PC-9 (cell line): ENCODE data around the gene SHC2.

ENCODE experiments used
- CTCF ChIP-seq: fragments of 200-600 bp; sonication (generic); conservative IDR thresholded peaks from 2 replicates; pipeline ENCODE4 v1.6.1; 2017; ENCODE audit warnings: mixed run types, antibody characterized with exemption, mild to moderate bottlenecking, moderate library complexity
- EZH2 ChIP-seq: fragments of 200-600 bp; sonication (generic); IDR thresholded peaks from 2 replicates; pipeline ENCODE4 v1.8.0; 2017; ENCODE audit warnings: antibody characterized with exemption, low read depth

GRCh38 chr19:488505-489417 lies 27.9 kb upstream of the SHC2 start:
- no peak for TF ChIP-seq CTCF
- no peak for TF ChIP-seq EZH2
